Epidermal melanocyte (primary cell): Measurements from ENCODE around the gene NT5DC2.

Source experiments
- DNase-seq: peaks from one replicate; pipeline ENCODE4 v3.0.0; 2011; ENCODE audit warnings: low spot score; ENCODE audit not compliant: insufficient read length

NT5DC2 gene

GRCh38 chr3:52490035-52490938 lies 43.4 kb downstream of the NT5DC2 start:
- no peak for DNase-seq

- no peak for DNase-seq
Observed at GRCh38 chr3:52489453-52489852, 44.2 kb downstream of the NT5DC2 start.

- DNase-seq: no peak
Observed at GRCh38 chr3:52488746-52489145, 44.9 kb downstream of the NT5DC2 start.

GRCh38 chr3:52487788-52488691 lies 45.6 kb downstream of the NT5DC2 start:
- DNase-seq: no peak

GRCh38 chr3:52487050-52487787 lies 46.4 kb downstream of the NT5DC2 start:
- DNase-seq: no peak

- DNase-seq: no peak
Observed at GRCh38 chr3:52484680-52485461, 48.8 kb downstream of the NT5DC2 start.

GRCh38 chr3:52483577-52484381 lies 49.9 kb downstream of the NT5DC2 start:
- peak; percentile 41 for DNase-seq

GRCh38 chr3:52483081-52483480 lies 50.6 kb downstream of the NT5DC2 start:
- no peak for DNase-seq

GRCh38 chr3:52481819-52482521 lies 51.7 kb downstream of the NT5DC2 start:
- DNase-seq: no peak

GRCh38 chr3:52480768-52481715 lies 52.6 kb downstream of the NT5DC2 start:
- no peak for DNase-seq

GRCh38 chr3:52479877-52480575 lies 53.6 kb downstream of the NT5DC2 start:
- DNase-seq: no peak

- DNase-seq: no peak
Observed at GRCh38 chr3:52479037-52479876, 54.4 kb downstream of the NT5DC2 start.

GRCh38 chr3:52477796-52478095 lies 55.9 kb downstream of the NT5DC2 start:
- DNase-seq: no peak

- no peak for DNase-seq
Observed at GRCh38 chr3:52477076-52477795, 56.4 kb downstream of the NT5DC2 start.
